Choroid plexus epithelial cell (primary cell): ENCODE measurements around the gene SIGLEC1.
A peak's percentile ranks its signal among the peaks of the same experiment; 100 is the strongest.

Experiments used
- DNase-seq: peaks from one replicate; pipeline ENCODE4 v3.0.0-alpha.2; 2010; ENCODE audit warnings: low read depth
- H3K4me3 ChIP-seq: 2 replicates; pipeline ENCODE4 v1.5.1; 2011; ENCODE audit warnings: low read depth, mild to moderate bottlenecking, control low read depth, low read length, moderate library complexity
- TF ChIP-seq, protein P1 (sequence below): conservative IDR thresholded peaks from 2 replicates; pipeline ENCODE4 v1.5.1; 2011; ENCODE audit warnings: low read depth, mild to moderate bottlenecking, control low read depth, inconsistent platforms, low read length, moderate library complexity

The SIGLEC1 gene

DNA sequence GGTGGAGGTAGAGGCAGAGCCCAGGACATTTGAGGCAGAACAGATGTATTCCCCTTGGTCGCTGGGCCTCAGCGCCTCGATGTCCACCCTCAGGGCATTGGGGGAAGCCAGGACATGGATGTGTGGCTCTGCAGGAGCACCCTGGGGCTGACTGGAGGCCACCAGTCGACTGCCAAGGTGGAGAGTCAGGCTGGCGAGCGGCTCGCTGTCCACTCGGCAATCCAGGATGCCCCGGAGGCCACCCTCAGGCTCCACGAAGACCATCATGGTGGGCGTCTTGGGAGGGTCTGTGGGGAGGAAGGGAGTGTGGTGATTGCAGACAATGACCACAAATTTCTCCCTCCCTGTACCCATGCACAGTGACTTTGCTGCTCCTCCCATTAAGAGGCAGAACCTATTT lies 22.4 kb downstream of the SIGLEC1 start:
- no peak for DNase-seq
- no peak overlapping the region for H3K4me3 ChIP-seq
- TF ChIP-seq, protein P1, sequence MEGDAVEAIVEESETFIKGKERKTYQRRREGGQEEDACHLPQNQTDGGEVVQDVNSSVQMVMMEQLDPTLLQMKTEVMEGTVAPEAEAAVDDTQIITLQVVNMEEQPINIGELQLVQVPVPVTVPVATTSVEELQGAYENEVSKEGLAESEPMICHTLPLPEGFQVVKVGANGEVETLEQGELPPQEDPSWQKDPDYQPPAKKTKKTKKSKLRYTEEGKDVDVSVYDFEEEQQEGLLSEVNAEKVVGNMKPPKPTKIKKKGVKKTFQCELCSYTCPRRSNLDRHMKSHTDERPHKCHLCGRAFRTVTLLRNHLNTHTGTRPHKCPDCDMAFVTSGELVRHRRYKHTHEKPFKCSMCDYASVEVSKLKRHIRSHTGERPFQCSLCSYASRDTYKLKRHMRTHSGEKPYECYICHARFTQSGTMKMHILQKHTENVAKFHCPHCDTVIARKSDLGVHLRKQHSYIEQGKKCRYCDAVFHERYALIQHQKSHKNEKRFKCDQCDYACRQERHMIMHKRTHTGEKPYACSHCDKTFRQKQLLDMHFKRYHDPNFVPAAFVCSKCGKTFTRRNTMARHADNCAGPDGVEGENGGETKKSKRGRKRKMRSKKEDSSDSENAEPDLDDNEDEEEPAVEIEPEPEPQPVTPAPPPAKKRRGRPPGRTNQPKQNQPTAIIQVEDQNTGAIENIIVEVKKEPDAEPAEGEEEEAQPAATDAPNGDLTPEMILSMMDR: no peak

- TF ChIP-seq, protein P1: no peak
- no peak overlapping the region for H3K4me3 ChIP-seq
- peak; percentile 77 for DNase-seq
Measured at GRCh38 chr20:3687655-3688054, 24.7 kb downstream of the SIGLEC1 start.

DNA sequence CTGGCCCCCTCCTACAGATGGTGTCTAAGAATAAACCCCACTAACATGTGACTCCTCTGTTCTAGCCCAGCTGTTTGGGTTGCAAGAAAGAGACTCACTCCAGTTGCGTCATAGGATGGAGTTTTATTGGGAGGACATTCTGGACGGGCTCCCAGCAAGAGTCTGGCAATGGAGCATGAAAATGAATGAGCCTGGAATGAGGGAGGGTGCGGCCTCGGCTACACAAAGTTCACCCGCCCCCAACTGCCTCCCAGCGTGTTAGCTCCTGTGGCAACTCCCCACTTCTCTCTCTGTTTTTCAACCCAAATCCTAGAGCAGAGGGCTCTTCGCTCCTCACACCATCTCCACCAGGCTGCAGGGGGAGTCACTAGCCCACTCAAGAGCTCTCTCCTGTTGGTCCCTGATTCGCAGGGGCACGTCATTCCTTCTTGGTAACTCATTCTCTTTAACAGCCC lies 25.5 kb downstream of the SIGLEC1 start:
- TF ChIP-seq, protein P1: peak; percentile 37
- H3K4me3 ChIP-seq: no peak overlapping the region
- peak; percentile 91 for DNase-seq

GRCh38 chr20:3686421-3686820 lies 26.0 kb downstream of the SIGLEC1 start:
- TF ChIP-seq, protein P1: no peak
- no peak overlapping the region for H3K4me3 ChIP-seq

DNA sequence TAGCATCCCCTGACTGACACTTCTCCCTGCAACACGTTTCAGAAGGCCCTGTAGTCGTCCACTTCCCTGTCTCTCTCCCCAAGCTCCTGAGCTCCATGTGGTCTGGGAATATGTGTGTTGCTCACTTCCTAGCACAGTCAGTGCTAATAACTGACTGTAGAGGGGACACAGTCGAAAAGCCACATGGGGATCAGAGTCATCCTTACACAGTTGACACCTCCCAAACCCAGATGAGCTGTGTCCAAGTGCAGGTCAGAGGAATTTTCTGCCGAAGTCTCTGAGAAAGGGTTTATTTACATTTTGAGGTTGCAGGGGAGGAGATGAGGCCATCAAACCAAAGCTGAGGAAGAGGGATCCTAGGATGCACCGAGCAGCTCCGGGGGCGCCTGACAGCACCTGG lies 27.1 kb downstream of the SIGLEC1 start:
- no peak overlapping the region for H3K4me3 ChIP-seq
- no peak for DNase-seq
- TF ChIP-seq, protein P1: no peak

More at GRCh38 chr20:3686421-3686820, 26.0 kb downstream of the SIGLEC1 start:
- DNase-seq: no peak

DNA sequence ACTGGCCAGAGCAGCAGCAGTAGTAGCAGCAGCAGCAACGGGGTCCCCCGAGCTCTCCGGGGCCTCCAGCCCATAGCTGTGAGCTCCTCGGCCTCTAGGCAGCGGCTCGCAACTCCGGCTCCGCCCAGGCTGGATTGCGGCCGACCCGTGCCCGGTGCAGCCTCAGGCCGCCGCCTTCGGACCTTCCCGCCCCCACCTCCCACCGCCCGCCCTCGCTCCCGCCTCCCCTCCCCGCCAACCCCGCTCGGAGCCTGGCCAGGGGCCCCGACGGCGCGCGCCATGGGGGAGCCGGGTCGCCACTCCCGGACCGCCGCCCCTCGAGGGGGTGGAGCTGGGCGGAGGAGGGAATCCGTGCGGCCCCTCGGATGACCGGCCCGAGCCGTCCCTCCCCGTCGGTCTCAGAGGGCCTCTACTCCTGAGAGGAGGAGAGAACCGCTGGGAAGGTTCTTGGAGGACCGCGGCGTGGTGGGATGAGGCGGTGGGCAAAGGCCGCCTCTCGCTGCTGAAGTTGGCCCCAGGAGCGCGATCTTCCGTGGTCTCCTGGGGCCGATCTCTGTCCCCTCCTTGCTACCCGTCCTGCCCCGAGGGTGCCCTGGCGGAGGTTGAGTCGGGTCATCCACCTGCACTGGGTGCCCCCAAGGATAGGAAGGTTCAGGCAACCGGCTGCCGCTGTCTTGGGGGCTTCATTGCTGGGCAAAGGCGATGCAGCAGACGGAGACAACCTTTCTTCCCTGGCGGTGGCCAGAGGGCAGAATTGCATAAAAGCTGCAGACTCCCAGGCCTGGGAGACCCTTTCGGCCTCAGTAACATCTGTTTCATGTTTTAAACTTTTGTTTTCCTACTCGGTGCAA lies 30.2 kb downstream of the SIGLEC1 start, which contains the start of gene ADAM33:
TSS of gene ADAM33 (minus strand) at position 80 of the 851 bp plus-strand sequence. CDS start at position 74, 6 bp downstream.
- peak; percentile 22 for DNase-seq
- peak within 1 kb of the TSS; percentile 65 for H3K4me3 ChIP-seq
- TF ChIP-seq, protein P1: no peak

- H3K4me3 ChIP-seq: peak overlapping the region; percentile 65
- DNase-seq: no peak
- TF ChIP-seq, protein P1: no peak
Measured at GRCh38 chr20:3681352-3681930, 31.0 kb downstream of the SIGLEC1 start.
